ENCODE data around the gene CCNK. TPM values are rescaled to one million over a fixed set of nuclear protein-coding genes. Genes with fewer than 3 reads are reported as not detected.

Gene CCNK
- total and polyA plus RNA-seq, 10 of the 15 experiments (the other 5 are each of a cell fraction or from before 2014, with no cell fraction given) = 10.8 to 88.0 (median 22.5) TPM

GRCh38 chr14:99535448-99535847, 54.2 kb downstream of the CCNK start:
- POLR2A ChIA-PET = no interaction called here

GRCh38 chr14:99535908-99536778, 54.9 kb downstream of the CCNK start:
- Histone ChIP-seq H3K27ac (ENCODE audit: control insufficient read depth, insufficient read depth) (no peak overlapping the region), H3K36me3 (ENCODE audit: control insufficient read depth in 2 of 2, insufficient read depth in 2 of 2, low read length in 1 of 2) (no peaks in the 10 kb centered on the region), H4K20me1 (ENCODE audit: control insufficient read depth, insufficient read depth) (no peaks in the 10 kb centered on the region), H2AFZ (ENCODE audit: control insufficient read depth, low read depth, low read length) (no peak overlapping the region), H3K9me3 (replicated peaks; ENCODE audit: control insufficient read depth, insufficient read depth, low read length) (no peaks in the 10 kb centered on the region), H3K79me2 (ENCODE audit: control insufficient read depth, insufficient read depth, low read length) (no peaks in the 10 kb centered on the region), H3K4me2 (ENCODE audit: control insufficient read depth, insufficient read depth) (no peak overlapping the region), H3K9ac (ENCODE audit: control insufficient read depth, insufficient read depth, low read length) (no peak overlapping the region), H3K27me3 (replicated peaks in 1 of 2; ENCODE audit: control insufficient read depth in 2 of 2, insufficient read depth in 2 of 2, low read length in 1 of 2) (no peaks in the 10 kb centered on the region), H3K4me3 (no peak overlapping the region), H3K4me1 (ENCODE audit: control insufficient read depth, insufficient read depth, low read length) (no peaks in the 10 kb centered on the region)
- SMC1A ChIA-PET (ENCODE audit: uncharacterized antibody, unreplicated experiment) = no interaction called here
- intact Hi-C loops (cut with micrococcal nuclease; ENCODE audit: unreplicated experiment) = no loop called here
- ATAC-seq (no peak), FAIRE-seq (no peak), DNase-seq (ENCODE audit: low read depth, low spot score) (no peak)
- no TSS peak for BruUV-seq (replicated peaks)
- POLR2A ChIA-PET = no interaction called here
- RAD21 ChIA-PET (ENCODE audit: unreplicated experiment) = no interaction called here
- TF ChIP-seq KAT2A (conservative IDR thresholded peaks at IDR 0.05; ENCODE audit: control insufficient read depth, low read depth, low read length) (no peak), NRF1 (conservative IDR thresholded peaks at IDR 0.05; ENCODE audit: low read depth, low read length) (no peak), ZBTB33 (IDR thresholded peaks at IDR 0.05) (no peak), GABPA (IDR thresholded peaks at IDR 0.05; ENCODE audit: low read depth) (no peak), NBN (IDR thresholded peaks at IDR 0.05) (no peak)
- 50% methylated on average over 23 of the region's 24 CpGs for WGBS (ENCODE audit: insufficient coverage, insufficient replicate concordance, low lambda C conversion rate, missing lambda C conversion rate)
- in situ Hi-C loops (cut with MboI) = no loop called here
- CTCF ChIA-PET = no interaction called here

More at GRCh38 chr14:99535448-99535847, 54.2 kb downstream of the CCNK start:
- Histone ChIP-seq H3K4me2 (ENCODE audit: control insufficient read depth, insufficient read depth) (no peak overlapping the region), H3K9ac (ENCODE audit: control insufficient read depth, insufficient read depth, low read length) (no peak overlapping the region), H4K20me1 (ENCODE audit: control insufficient read depth, insufficient read depth) (no peaks in the 10 kb centered on the region), H3K9me3 (replicated peaks; ENCODE audit: control insufficient read depth, insufficient read depth, low read length) (no peaks in the 10 kb centered on the region), H3K36me3 (ENCODE audit: control insufficient read depth in 2 of 2, insufficient read depth in 2 of 2, low read length in 1 of 2) (no peaks in the 10 kb centered on the region), H3K4me3 (no peak overlapping the region), H3K4me1 (ENCODE audit: control insufficient read depth, insufficient read depth, low read length) (no peaks in the 10 kb centered on the region), H2AFZ (ENCODE audit: control insufficient read depth, low read depth, low read length) (no peak overlapping the region), H3K27ac (ENCODE audit: control insufficient read depth, insufficient read depth) (no peak overlapping the region), H3K79me2 (ENCODE audit: control insufficient read depth, insufficient read depth, low read length) (no peaks in the 10 kb centered on the region), H3K27me3 (replicated peaks in 1 of 2; ENCODE audit: control insufficient read depth in 2 of 2, insufficient read depth in 2 of 2, low read length in 1 of 2) (no peaks in the 10 kb centered on the region)
- FAIRE-seq (no peak), ATAC-seq (no peak), DNase-seq (ENCODE audit: low read depth, low spot score) (no peak)
- ChIA-PET RAD21 (ENCODE audit: unreplicated experiment) (no interaction called here), CTCF (no interaction called here), SMC1A (ENCODE audit: uncharacterized antibody, unreplicated experiment) (no interaction called here)
- TF ChIP-seq POLR2AphosphoS2 (IDR thresholded peaks at IDR 0.05; ENCODE audit: low read depth, low read length) = no peak
- intact Hi-C loops (cut with micrococcal nuclease; ENCODE audit: unreplicated experiment) = no loop called here
- in situ Hi-C loops (cut with MboI) = no loop called here
- BruUV-seq (replicated peaks) = no TSS peak
- WGBS (ENCODE audit: insufficient coverage, insufficient replicate concordance, low lambda C conversion rate, missing lambda C conversion rate) = 41% methylated on average over 8 of the region's 8 CpGs

Measured in GM12878 (cell line).